WERI-Rb-1 (cell line): ENCODE measurements around the gene SPAM1.

Experiments used
- DNase-seq: peaks from one replicate; pipeline ENCODE4 v3.0.0-alpha.2; 2020
- H3K27ac ChIP-seq: fragments of 250-450 bp; sonication (Bioruptor Pico); 2 replicates; pipeline ENCODE4 v1.5.1; 2020; ENCODE audit warnings: mild to moderate bottlenecking, moderate library complexity
- H3K27me3 ChIP-seq: fragments of 250-450 bp; sonication (Bioruptor Pico); 2 replicates; pipeline ENCODE4 v1.5.1; 2021; ENCODE audit warnings: mild to moderate bottlenecking, low read depth, moderate library complexity; ENCODE audit not compliant: insufficient read depth, severe bottlenecking
- H3K36me3 ChIP-seq: fragments of 250-450 bp; sonication (Bioruptor Pico); 2 replicates; pipeline ENCODE4 v1.5.1; 2020; ENCODE audit warnings: mild to moderate bottlenecking, moderate library complexity
- H3K4me3 ChIP-seq: 2 replicates; pipeline ENCODE4 v1.5.1; 2011; ENCODE audit warnings: low read depth, mild to moderate bottlenecking, control low read depth, low read length
- H3K9me3 ChIP-seq: fragments of 250-450 bp; sonication (Bioruptor Pico); 2 replicates; pipeline ENCODE4 v1.5.1; 2021; ENCODE audit warnings: mild to moderate bottlenecking, moderate library complexity; ENCODE audit not compliant: severe bottlenecking
- CTCF ChIP-seq: IDR thresholded peaks from 2 replicates; pipeline ENCODE4 v1.5.1; 2011; ENCODE audit warnings: low read depth, mild to moderate bottlenecking, control low read depth, inconsistent platforms, low read length

SPAM1 gene

DNA sequence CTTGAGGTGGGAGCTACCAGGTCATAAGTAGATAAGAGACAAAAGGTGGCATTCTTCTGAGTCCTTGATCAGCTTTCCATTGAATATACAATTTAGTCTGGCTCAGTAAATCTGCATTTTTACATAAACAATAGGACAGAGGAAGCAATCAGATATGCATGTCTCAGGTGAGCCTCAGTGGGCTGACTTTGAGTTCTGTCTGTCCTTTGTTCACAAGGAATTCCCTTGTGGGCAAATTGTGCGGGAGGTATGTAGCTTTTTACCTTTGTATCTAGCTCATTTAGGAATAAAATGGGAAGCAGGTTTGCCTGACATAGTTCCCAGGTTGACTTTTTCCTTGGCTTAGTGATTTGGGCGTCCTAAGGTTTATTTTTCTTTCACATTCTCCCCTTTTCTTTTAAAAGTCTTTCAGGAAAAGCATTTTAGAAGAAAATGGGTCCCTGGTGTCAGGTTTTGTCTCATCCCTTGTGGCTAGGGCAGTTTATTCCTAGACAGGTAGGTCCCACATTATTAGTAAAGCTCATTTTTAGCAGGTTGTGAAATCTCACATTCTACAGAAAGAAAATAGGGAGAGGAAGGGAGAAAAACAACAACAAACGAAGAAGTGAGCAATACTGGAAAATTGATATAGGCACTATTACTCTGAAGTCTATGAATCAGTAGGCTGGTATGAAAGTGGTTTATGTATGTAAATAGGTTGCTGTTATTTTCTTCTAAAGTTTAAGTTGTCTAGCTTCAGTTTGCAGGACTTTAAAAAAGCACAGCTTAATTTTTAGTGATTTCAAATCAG is 16.5 kb downstream of the SPAM1 start:
- no peaks in the 10 kb centered on the region for H3K36me3 ChIP-seq
- H3K27me3 ChIP-seq: no peaks in the 10 kb centered on the region
- H3K4me3 ChIP-seq: no peak overlapping the region
- no peak overlapping the region for H3K27ac ChIP-seq
- H3K9me3 ChIP-seq: no peaks in the 10 kb centered on the region
- TF ChIP-seq CTCF: no peak
- DNase-seq: no peak

DNA sequence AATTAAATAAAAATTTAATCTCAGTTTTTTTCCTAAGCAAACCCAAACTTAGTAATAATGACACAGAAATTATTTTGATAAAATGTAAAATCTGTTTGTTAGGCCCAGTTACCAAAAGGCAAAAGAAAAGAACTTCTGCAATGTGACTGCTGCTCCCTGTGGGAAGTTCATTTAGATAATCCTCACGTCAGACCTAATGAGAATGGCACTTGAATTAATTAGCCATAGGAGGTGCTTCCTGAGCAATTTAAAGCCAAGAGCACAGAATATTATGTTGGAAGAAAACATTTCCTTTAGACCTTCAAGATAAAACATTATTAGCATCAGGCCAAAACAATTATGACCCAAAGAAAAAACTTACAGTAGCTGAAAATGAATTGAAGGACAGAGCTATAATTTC is 19.4 kb downstream of the SPAM1 start:
- Histone ChIP-seq H3K36me3 (no peaks in the 10 kb centered on the region), H3K9me3 (no peaks in the 10 kb centered on the region), H3K4me3 (no peak overlapping the region), H3K27ac (no peak overlapping the region), H3K27me3 (no peaks in the 10 kb centered on the region)
- no peak for TF ChIP-seq CTCF
- no peak for DNase-seq

GRCh38 chr7:123945938-123946337 is 20.9 kb downstream of the SPAM1 start:
- H3K36me3 ChIP-seq: no peaks in the 10 kb centered on the region
- no peak for DNase-seq
- H3K4me3 ChIP-seq: no peak overlapping the region
- no peak for TF ChIP-seq CTCF
- no peaks in the 10 kb centered on the region for H3K27me3 ChIP-seq
- no peaks in the 10 kb centered on the region for H3K9me3 ChIP-seq
- H3K27ac ChIP-seq: no peak overlapping the region

GRCh38 chr7:123948136-123948535 is 23.1 kb downstream of the SPAM1 start:
- TF ChIP-seq CTCF: no peak
- H3K4me3 ChIP-seq: no peak overlapping the region
- H3K36me3 ChIP-seq: no peaks in the 10 kb centered on the region
- no peaks in the 10 kb centered on the region for H3K27me3 ChIP-seq
- H3K9me3 ChIP-seq: no peaks in the 10 kb centered on the region
- DNase-seq: no peak
- H3K27ac ChIP-seq: no peak overlapping the region

GRCh38 chr7:123958186-123958703 is 33.2 kb downstream of the SPAM1 start:
- no peaks in the 10 kb centered on the region for H3K27me3 ChIP-seq
- H3K4me3 ChIP-seq: no peak overlapping the region
- no peaks in the 10 kb centered on the region for H3K36me3 ChIP-seq
- H3K27ac ChIP-seq: no peak overlapping the region
- no peaks in the 10 kb centered on the region for H3K9me3 ChIP-seq
- no peak for TF ChIP-seq CTCF
- DNase-seq: no peak

DNA sequence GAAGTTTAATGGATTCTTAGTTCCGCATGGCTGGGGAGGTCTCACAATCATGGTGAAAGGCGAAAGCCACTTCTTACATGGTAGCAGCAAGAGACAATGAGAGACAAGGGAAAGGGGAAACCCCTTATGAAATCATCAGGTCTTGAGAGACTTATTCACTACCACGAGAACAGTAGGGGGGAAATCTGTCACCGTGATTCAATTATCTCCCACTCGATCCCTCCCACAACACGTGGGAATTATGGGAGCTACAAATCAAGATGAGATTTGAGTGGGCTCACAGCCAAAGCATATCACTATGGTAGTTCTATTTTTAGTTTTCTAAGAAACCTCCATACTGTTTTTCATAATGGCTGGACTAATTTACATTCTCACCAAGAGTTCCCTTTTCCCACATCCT is 36.7 kb downstream of the SPAM1 start:
- no peaks in the 10 kb centered on the region for H3K36me3 ChIP-seq
- DNase-seq: no peak
- H3K9me3 ChIP-seq: no peaks in the 10 kb centered on the region
- no peak overlapping the region for H3K4me3 ChIP-seq
- H3K27me3 ChIP-seq: no peaks in the 10 kb centered on the region
- no peak for TF ChIP-seq CTCF
- H3K27ac ChIP-seq: no peak overlapping the region
